ENCODE measurements around the gene GDF10.

The GDF10 gene

DNA sequence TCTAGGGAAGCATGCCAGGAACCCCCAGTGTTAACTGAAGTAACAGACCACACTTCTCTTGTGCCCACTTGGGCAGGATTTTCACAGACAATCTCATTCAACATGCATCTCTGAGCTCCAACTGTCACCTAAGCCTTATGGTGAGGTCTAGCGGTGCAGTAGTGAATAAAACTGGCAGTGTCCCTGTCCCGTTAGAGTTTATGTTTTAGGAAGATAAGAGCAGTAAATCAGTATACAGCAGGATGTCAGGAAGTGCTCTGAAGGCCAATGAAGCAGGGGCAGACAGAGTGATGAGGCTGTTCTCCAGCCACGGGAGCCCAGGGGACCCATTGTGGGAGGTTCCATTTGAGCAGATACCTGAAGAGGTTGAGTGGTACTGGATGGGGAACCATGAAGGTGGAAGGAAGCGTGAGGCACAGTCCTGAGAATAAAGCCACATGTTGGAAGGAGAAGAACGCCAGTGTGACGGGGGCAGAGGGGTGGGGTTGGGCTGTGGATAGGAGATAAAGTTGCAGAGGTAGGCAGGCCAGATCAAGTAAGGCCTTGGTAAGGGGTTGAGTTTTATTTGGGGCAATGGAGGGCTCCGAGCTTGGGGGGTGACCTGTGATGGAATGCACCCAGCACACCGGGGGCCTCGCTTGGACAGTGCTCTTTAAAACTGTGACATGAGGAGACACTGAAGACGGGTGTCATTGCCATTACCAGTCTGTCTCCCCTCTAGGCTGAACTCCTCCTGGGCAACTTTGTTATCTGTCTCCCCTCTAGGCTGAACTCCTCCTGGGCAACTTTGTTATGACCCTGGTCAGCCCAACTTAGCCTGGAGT is 6.6 kb downstream of the GDF10 start:
- no peak overlapping the region for H3K4me3 ChIP-seq
- in situ Hi-C loops (cut with MboI; ENCODE audit: low sequenced_read_pairs): loop anchor here (10.0 kb wide), 1 partner anchor 252 kb away; no protein-coding TSS in a partner anchor

DNA sequence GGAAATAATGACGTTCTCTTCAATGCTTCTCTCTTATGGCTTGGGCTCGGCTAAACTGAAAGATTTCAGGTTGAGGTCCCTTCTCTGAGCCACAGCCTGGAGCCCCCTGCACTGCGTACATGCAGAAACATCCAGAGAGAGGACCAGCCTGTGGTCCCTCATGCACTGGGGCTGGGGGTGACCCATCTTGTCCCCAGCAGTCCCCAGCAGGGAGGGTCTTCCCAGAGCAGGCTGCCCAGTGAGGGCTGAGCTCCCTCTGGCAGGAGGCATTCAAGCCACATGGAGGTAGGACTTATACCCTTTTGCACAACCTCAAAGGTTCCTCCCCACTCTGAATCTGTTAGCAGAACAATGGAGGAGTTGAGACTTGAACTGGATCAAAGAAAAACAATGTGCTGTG is 7.4 kb downstream of the GDF10 start:
- no peak for DNase-seq (ENCODE audit: low spot score in 2 of 2)
- Histone ChIP-seq H3K4me3 (no peak overlapping the region), H3K36me3 (replicated peaks) (no peaks in the 10 kb centered on the region), H3K4me1 (no peaks in the 10 kb centered on the region), H3K27me3 (ENCODE audit: low read depth) (no peaks in the 10 kb centered on the region), H3K9me3 (no peaks in the 10 kb centered on the region)
- in situ Hi-C loops (cut with MboI; ENCODE audit: low sequenced_read_pairs): loop anchor here (10.0 kb wide), 1 partner anchor 253 kb away; no protein-coding TSS in a partner anchor

More for the DNA sequence above, 6.6 kb downstream of the GDF10 start:
- Histone ChIP-seq H3K9me3 (no peaks in the 10 kb centered on the region), H3K4me1 (no peaks in the 10 kb centered on the region), H3K36me3 (replicated peaks) (no peaks in the 10 kb centered on the region), H3K27me3 (ENCODE audit: low read depth) (no peaks in the 10 kb centered on the region)
- DNase-seq (ENCODE audit: low spot score in 2 of 2): no peak

DNA sequence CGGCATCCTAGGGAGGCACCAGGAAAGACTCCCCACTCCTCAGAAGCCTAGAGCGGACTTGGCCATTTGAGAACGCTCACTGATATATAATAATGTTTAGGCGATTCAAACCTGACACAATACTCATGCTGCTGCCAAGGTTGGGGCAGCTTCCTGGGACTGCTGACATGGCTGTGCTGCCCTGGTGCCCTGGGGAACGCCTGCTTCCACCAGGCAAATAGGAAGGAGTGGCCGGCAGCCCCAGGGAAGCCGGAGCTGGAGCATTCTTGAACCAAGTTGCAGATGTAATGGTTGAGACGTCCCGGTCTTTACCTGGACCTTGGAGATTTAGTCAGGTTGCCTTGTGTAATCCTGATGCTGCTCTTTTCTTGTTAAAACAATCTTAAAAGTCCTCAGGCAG is 8.8 kb downstream of the GDF10 start:
- Histone ChIP-seq H3K27me3 (ENCODE audit: low read depth) (no peaks in the 10 kb centered on the region), H3K36me3 (replicated peaks) (no peaks in the 10 kb centered on the region), H3K4me3 (no peak overlapping the region), H3K4me1 (no peaks in the 10 kb centered on the region), H3K9me3 (no peaks in the 10 kb centered on the region)
- DNase-seq (ENCODE audit: low spot score in 2 of 2): no peak
- in situ Hi-C loops (cut with MboI; ENCODE audit: low sequenced_read_pairs): loop anchor here (10.0 kb wide), 1 partner anchor 254 kb away; no protein-coding TSS in a partner anchor

DNA sequence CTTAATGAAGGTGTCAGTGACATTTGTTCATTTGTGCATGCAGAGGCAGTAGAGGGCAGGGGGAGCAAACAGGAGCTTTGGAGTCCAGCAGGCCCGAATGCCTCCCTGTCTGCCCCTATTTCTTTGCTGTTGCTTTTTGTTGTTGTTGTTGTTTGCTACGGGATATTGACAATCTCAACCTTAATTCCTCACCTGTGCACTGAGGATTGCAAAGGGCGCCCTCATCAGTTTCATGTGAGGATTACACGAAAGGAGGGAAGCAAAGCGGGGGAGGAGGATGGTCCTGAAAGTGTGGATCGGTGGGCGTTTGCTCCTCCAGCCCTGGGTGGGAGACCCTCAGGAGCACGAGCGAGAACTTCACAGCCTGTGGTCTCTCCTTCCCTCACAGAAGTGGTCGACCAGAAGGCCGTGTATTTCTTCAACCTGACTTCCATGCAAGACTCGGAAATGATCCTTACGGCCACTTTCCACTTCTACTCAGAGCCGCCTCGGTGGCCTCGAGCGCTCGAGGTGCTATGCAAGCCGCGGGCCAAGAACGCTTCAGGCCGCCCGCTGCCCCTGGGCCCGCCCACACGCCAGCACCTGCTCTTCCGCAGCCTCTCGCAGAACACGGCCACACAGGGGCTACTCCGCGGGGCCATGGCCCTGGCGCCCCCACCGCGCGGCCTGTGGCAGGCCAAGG is 9.6 kb downstream of the GDF10 start:
- Histone ChIP-seq H3K36me3 (replicated peaks) (no peaks in the 10 kb centered on the region), H3K4me3 (no peak overlapping the region), H3K27me3 (ENCODE audit: low read depth) (no peaks in the 10 kb centered on the region), H3K9me3 (no peaks in the 10 kb centered on the region), H3K4me1 (no peaks in the 10 kb centered on the region)
- in situ Hi-C loops (cut with MboI; ENCODE audit: low sequenced_read_pairs): loop anchor here (10.0 kb wide), 1 partner anchor 255 kb away; no protein-coding TSS in a partner anchor
- DNase-seq (ENCODE audit: low spot score in 2 of 2): peak in 1 of 2 experiments; percentile 14

DNA sequence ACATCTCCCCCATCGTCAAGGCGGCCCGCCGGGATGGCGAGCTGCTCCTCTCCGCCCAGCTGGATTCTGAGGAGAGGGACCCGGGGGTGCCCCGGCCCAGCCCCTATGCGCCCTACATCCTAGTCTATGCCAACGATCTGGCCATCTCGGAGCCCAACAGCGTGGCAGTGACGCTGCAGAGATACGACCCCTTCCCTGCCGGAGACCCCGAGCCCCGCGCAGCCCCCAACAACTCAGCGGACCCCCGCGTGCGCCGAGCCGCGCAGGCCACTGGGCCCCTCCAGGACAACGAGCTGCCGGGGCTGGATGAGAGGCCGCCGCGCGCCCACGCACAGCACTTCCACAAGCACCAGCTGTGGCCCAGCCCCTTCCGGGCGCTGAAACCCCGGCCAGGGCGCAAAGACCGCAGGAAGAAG is 10.1 kb downstream of the GDF10 start:
- DNase-seq (ENCODE audit: low spot score in 2 of 2): no peak
- Histone ChIP-seq H3K4me3 (no peak overlapping the region), H3K9me3 (no peaks in the 10 kb centered on the region), H3K4me1 (no peaks in the 10 kb centered on the region), H3K27me3 (ENCODE audit: low read depth) (no peaks in the 10 kb centered on the region), H3K36me3 (replicated peaks) (no peaks in the 10 kb centered on the region)
- in situ Hi-C loops (cut with MboI; ENCODE audit: low sequenced_read_pairs): no loop called here

DNA sequence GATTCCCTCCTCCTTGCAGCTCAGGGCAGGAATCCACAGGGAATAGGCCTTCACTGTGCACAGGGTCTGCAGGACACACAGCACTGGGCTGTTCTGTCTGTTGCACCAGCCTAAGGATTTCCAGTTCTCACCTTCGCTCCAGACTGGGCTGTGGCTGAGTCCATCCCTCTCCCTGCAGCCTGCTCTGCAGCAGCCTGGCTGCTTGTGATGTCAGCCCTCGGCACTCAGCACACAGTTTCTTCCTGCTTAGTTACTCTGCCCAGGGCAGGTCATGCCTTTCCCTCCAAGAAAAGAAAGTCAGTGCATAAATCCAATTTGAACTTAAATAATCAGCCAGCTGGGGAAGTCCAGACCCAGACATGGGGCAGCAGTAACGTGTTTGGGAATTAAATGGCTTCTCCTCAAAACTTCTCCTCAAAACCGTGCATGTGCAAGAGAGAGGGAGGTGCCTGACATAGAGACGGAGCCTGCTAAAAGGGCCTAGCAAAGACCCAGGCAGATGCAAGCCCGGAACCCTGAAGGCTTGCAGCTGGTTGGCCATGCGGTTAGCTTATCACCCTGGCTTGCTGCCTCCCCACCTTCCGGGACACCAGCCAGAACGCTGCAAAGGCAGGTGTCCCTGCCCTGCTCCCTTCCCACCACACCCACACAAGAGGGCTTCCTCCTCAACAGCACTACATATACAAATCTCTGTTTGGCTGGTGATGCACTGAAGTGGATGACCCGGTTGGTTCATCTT is 11.4 kb downstream of the GDF10 start:
- H3K9me3 ChIP-seq: no peaks in the 10 kb centered on the region
- in situ Hi-C loops (cut with MboI; ENCODE audit: low sequenced_read_pairs): no loop called here
- DNase-seq (ENCODE audit: low spot score in 2 of 2): no peak
- H3K36me3 ChIP-seq (replicated peaks): no peaks in the 10 kb centered on the region
- no peak overlapping the region for H3K4me3 ChIP-seq
- H3K27me3 ChIP-seq (ENCODE audit: low read depth): no peaks in the 10 kb centered on the region
- H3K4me1 ChIP-seq: no peaks in the 10 kb centered on the region

DNA sequence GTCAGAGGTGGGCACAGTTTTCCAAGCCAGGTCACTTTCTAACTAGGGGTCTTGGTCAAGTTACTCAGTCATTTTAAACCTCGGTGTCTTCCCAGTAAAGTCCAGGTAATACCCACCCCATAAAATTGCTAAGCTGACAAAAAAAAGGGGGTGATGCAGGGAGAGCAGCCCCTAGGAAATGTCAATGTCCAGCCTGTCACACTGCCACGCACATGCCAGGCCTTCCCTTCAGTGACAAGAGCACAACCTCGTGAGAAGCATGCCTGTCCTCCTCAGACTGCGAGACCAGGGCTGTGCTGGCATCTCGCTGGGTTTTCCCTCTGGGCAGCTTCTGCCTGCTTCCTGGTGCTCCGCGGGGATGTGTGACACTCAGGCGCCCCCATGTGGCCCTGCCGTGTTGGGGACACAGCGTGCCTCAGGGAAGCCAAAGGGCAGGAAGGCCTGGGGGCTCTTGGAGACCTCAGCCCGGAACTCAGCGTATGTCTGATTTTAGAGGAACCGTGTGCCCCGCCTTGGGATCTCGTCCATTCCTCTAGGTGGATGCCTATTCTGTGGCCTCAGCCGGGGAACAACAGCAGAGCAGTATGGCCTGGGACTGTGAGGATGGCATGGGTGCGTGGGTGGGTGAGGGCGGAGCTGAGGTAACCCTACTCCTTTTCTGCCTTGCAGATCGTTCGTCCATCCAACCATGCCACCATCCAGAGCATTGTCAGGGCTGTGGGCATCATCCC is 12.1 kb downstream of the GDF10 start:
- in situ Hi-C loops (cut with MboI; ENCODE audit: low sequenced_read_pairs): no loop called here
- no peaks in the 10 kb centered on the region for H3K9me3 ChIP-seq
- no peaks in the 10 kb centered on the region for H3K4me1 ChIP-seq
- H3K36me3 ChIP-seq (replicated peaks): no peaks in the 10 kb centered on the region
- DNase-seq (ENCODE audit: low spot score in 2 of 2): peak; percentile 36 to 84
- no peaks in the 10 kb centered on the region for H3K27me3 ChIP-seq (ENCODE audit: low read depth)
- H3K4me3 ChIP-seq: no peak overlapping the region

DNA sequence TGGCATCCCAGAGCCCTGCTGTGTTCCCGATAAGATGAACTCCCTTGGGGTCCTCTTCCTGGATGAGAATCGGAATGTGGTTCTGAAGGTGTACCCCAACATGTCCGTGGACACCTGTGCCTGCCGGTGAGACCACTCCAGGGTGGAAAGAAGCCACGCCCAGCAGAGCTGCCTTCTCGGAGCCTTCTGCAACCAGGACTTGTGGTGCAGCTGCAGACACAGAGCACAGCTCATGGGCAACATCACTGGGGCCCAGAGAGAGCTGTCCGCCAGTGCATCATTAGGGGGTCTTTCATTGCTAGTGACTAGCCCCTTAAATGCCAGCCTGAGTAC is 12.6 kb downstream of the GDF10 start:
- in situ Hi-C loops (cut with MboI; ENCODE audit: low sequenced_read_pairs): no loop called here
- DNase-seq (ENCODE audit: low spot score in 2 of 2): no peak
- H3K4me1 ChIP-seq: no peaks in the 10 kb centered on the region
- no peaks in the 10 kb centered on the region for H3K36me3 ChIP-seq (replicated peaks)
- no peaks in the 10 kb centered on the region for H3K9me3 ChIP-seq
- H3K4me3 ChIP-seq: no peak overlapping the region
- no peaks in the 10 kb centered on the region for H3K27me3 ChIP-seq (ENCODE audit: low read depth)

DNA sequence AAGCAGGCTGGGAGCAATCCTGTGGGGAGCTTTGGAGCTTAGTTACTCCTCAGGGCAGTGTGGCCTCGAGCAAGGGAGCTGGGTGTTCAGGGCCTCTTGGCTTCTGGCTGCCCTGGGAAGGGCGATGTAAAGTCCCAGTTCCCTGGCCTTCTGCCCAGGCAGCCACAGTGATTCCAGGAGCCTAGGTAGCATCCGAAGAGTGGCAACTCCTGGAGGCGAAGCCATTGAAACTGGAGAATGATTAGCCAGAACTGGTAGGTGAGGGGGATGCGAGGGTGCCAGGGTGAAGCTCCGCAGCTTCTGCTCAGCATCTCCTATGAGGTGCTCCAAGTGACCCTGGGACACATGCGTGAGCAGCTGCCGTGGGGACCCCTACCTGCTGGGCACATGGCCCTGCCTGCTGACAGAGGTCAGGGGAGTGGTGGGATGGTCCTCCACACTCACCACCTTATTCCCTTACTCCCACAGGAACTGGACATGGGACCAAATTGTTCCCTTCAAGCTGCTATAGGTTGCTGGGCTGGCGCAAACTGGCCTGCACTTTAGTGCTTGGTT is 14.5 kb downstream of the GDF10 start:
- in situ Hi-C loops (cut with MboI; ENCODE audit: low sequenced_read_pairs): no loop called here
- no peak overlapping the region for H3K4me3 ChIP-seq

DNA sequence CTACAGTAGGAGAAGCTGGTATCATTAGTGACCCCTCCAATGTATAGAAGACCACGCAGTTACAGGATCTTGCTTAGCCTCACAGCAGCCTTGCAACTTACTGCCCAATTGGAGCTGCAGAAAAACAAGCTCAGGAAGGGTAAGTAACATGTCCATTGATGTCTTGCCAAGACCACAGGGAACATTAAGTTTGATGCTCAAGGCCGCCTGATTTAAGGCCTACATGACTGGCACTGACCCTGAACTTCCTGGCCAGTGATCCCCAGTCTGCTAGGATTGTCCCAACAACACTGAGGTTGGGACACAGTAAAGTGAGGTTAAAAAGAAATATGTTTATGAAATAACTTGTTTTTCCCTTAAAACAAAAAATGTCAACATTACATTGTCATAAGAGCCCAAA is 15.4 kb downstream of the GDF10 start:
- in situ Hi-C loops (cut with MboI; ENCODE audit: low sequenced_read_pairs): no loop called here
- no peak overlapping the region for H3K4me3 ChIP-seq
- DNase-seq (ENCODE audit: low spot score in 2 of 2): no peak
- no peaks in the 10 kb centered on the region for H3K36me3 ChIP-seq (replicated peaks)
- H3K4me1 ChIP-seq: no peaks in the 10 kb centered on the region
- H3K27me3 ChIP-seq (ENCODE audit: low read depth): no peaks in the 10 kb centered on the region
- H3K9me3 ChIP-seq: no peaks in the 10 kb centered on the region

More for the DNA sequence above, 14.5 kb downstream of the GDF10 start:
- DNase-seq (ENCODE audit: low spot score in 2 of 2): no peak
- Histone ChIP-seq H3K36me3 (replicated peaks) (no peaks in the 10 kb centered on the region), H3K4me1 (no peaks in the 10 kb centered on the region), H3K9me3 (no peaks in the 10 kb centered on the region), H3K27me3 (ENCODE audit: low read depth) (no peaks in the 10 kb centered on the region)

DNA sequence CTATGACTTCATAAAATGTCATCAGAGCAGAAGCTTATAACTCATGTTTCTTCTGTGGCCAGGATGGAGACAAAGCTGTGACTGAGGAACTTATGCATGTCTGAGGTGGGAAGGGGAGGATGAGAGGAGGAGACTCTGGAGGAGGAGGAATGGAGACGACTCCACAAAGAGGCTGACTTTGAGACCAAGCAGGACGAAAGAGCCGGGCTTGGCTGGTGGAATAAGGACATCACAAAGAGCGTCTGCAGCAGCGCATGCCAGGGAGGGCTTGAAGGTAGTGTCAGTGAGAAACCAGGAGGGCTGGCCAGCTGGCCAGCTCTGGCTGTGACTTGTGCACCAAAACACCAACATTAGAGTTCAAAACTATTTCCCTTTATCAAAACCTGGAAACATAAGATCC is 16.1 kb downstream of the GDF10 start:
- H3K27me3 ChIP-seq (ENCODE audit: low read depth): no peaks in the 10 kb centered on the region
- no peak for DNase-seq (ENCODE audit: low spot score in 2 of 2)
- in situ Hi-C loops (cut with MboI; ENCODE audit: low sequenced_read_pairs): no loop called here
- no peak overlapping the region for H3K4me3 ChIP-seq
- H3K36me3 ChIP-seq (replicated peaks): no peaks in the 10 kb centered on the region
- H3K9me3 ChIP-seq: no peaks in the 10 kb centered on the region
- H3K4me1 ChIP-seq: no peaks in the 10 kb centered on the region

DNA sequence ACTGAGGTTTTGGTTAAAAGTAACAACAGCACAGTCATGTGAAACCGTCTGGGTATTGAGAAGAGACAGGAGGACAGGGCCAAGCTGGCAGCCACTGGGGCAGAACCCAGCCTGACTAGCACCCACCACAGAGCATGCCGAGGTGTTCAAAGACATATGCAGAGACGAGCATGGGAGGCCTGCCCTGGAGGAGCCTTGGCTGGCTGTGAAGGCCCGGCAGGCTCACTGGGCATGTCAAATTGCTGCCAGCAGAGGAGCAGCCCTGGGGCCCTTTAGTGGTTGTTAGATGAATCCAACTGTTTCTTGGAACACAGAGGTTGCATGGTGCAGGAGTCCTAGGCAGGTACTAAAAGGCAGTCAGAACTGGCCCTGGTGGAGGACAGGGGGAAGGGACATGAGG is 17.3 kb downstream of the GDF10 start:
- Histone ChIP-seq H3K36me3 (replicated peaks) (no peaks in the 10 kb centered on the region), H3K9me3 (no peaks in the 10 kb centered on the region), H3K4me1 (no peaks in the 10 kb centered on the region), H3K4me3 (no peak overlapping the region), H3K27me3 (ENCODE audit: low read depth) (no peaks in the 10 kb centered on the region)
- no peak for DNase-seq (ENCODE audit: low spot score in 2 of 2)
- in situ Hi-C loops (cut with MboI; ENCODE audit: low sequenced_read_pairs): no loop called here

DNA sequence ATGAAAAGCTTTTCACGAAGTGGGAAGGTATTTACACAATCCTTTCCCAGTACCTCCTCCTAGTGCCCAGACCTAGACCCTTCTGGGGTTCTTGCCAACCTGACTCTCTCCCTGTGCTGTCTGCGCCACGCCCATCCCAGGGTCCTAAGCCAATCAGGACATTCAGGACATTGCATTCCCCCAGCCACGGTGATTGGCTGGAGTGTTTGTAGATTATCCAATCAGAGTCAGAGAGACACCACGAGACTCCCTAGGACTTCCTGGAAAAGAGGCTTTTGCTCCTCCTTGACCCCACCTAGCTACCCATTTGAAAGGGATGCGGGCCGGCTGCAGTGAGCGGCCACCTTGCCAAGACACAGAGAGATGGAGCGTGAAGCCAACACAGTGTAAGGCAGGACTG is 18.7 kb downstream of the GDF10 start:
- in situ Hi-C loops (cut with MboI; ENCODE audit: low sequenced_read_pairs): no loop called here
- no peaks in the 10 kb centered on the region for H3K4me1 ChIP-seq
- H3K9me3 ChIP-seq: no peaks in the 10 kb centered on the region
- H3K27me3 ChIP-seq (ENCODE audit: low read depth): no peaks in the 10 kb centered on the region
- H3K36me3 ChIP-seq (replicated peaks): no peaks in the 10 kb centered on the region
- DNase-seq (ENCODE audit: low spot score in 2 of 2): peak in 1 of 2 experiments; percentile 16
- H3K4me3 ChIP-seq: no peak overlapping the region

Measured in HAP-1 (cell line).